Measurements from ENCODE around the gene ITIH5.

- TF ChIP-seq CTCF (conservative IDR thresholded peaks at IDR 0.05; ENCODE audit: low read length) (no peak), EZH2phosphoT487 (IDR thresholded peaks at IDR 0.05; ENCODE audit: borderline replicate concordance, low read depth, low read length) (no peak)
Observed at GRCh38 chr10:7649673-7650300, 17.0 kb downstream of the ITIH5 start.

All from OCI-LY7 (cell line).